ENCODE results near the gene BOD1. TPM values are rescaled to one million over a fixed set of nuclear protein-coding genes. Genes with fewer than 3 reads are reported as not detected.

The BOD1 gene
- total and polyA plus RNA-seq, 9 of the 15 experiments (the other 6 are each of a cell fraction or from before 2014, with no cell fraction given), result 10.1 to 31.6 (median 22.6) TPM

- TF ChIP-seq NKRF (IDR thresholded peaks at IDR 0.05; ENCODE audit: borderline replicate concordance) (no peak), TEAD1 (CRISPR knock-in tag; IDR thresholded peaks at IDR 0.05) (peak; percentile 24 to 76; a peak in 2 of 4 replicates), FOXA1 (IDR thresholded peaks at IDR 0.05; ENCODE audit: borderline replicate concordance) (no peak), ZBTB5 (IDR thresholded peaks at IDR 0.05) (no peak), ZNF445 (CRISPR knock-in tag; IDR thresholded peaks at IDR 0.05; ENCODE audit: low read depth) (no peak), ETV5 (CRISPR knock-in tag; IDR thresholded peaks at IDR 0.05; ENCODE audit: low read depth) (no peak), CSDE1 (IDR thresholded peaks at IDR 0.05) (no peak), DPF2 (IDR thresholded peaks at IDR 0.05) (peak; percentile 52; the same call in 1 of the 2 replicates), CBFA2T3 (IDR thresholded peaks at IDR 0.05) (0 out of 2 replicates have a peak, but pooled peaks have one; percentile 9), ZNF511 (CRISPR knock-in tag; IDR thresholded peaks at IDR 0.05) (no peak), GATA2 (CRISPR knock-in tag; IDR thresholded peaks at IDR 0.05) (no peak), ZBTB33 (CRISPR knock-in tag; IDR thresholded peaks at IDR 0.05) (no peak), CXXC5 (CRISPR knock-in tag; IDR thresholded peaks at IDR 0.05) (0 out of 2 replicates have a peak, but pooled peaks have one; percentile 16), CHCHD3 (CRISPR knock-in tag; IDR thresholded peaks at IDR 0.05) (no peak), VEZF1 (CRISPR knock-in tag; IDR thresholded peaks at IDR 0.05) (no peak), EHMT2 (IDR thresholded peaks at IDR 0.05) (no peak), JUND (IDR thresholded peaks at IDR 0.05; ENCODE audit: borderline replicate concordance, low read depth, low read length) (0 out of 2 replicates have a peak, but pooled peaks have one; percentile 56), JUND (tag; IDR thresholded peaks at IDR 0.05; ENCODE audit: borderline replicate concordance, low read depth, low read length) (peak; percentile 86), HDGF (IDR thresholded peaks at IDR 0.05) (no peak)
Measured at GRCh38 chr5:173602423-173602822, 14.0 kb downstream of the BOD1 start (continued).

Data from K562 (cell line).